ENCODE measurements around the gene HOPX.
"Not testable (repeated sequence)": the region's sequence is repeated elsewhere in the genome, so short reads cannot be mapped to it uniquely, and the experiment has no call there.

The HOPX gene

DNA sequence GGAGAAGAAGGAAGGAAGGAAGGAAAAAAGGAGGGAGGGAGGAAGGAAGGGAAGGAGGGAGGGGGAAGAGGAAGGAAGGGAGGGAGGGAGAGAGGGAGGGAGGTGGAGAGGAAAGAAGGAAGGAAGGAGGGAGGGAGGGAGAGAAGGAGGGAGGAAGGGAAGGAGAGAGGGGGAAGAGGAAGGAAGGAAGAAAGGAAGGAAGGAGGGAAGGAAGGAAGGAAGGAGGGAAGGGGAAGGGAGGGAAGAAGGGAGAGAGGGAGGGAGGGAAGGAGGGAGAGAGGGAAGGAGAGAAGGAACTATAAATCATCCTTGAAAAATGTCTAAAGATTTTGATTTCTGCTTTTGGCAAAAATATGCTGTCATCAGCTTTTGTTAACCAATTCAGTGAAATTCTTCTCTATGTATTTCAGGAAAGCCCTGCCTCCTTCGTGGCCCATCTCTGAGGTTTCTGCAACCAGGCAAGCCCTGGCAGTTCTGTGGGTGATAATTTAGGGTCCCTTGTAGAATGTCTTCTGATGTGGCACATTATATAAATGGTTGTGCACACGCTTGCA is 7.1 kb upstream of the HOPX start:
- no peak for DNase-seq (ENCODE audit: low read depth in 2 of 2)

DNA sequence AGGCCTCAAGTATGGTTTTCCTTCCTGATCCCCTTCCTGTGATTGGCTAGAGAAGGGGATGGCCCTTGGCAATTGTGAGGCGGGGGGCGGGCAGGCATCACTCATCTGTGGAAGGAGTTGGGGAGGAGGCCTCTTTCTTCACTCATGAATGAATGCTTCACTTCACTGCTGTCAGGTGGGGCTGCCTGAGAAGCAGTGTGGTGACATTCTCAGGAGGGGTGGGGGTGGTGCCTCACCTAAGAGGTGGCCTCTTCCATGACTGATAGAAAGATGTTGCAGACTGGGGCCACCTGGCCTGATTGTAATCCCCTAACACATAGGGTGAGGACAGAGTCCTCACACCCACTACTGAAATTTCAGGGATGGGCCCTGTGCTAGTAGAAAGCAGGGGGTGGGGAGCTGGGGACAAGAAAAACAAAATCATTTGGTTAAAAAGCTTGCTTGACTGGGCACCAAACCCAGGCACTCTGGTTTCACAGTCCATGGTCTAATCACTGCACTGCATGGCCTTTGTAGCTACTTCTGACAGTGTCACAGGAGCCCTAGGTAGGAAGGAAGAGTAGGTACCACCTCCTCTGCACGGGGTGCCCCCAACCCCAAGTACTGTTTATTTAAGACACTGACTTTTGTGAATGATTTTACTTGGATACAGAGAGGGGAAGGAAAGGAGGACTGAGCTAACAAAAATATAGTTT is 5.6 kb upstream of the HOPX start:
- no peak for DNase-seq (ENCODE audit: low read depth in 2 of 2)

DNA sequence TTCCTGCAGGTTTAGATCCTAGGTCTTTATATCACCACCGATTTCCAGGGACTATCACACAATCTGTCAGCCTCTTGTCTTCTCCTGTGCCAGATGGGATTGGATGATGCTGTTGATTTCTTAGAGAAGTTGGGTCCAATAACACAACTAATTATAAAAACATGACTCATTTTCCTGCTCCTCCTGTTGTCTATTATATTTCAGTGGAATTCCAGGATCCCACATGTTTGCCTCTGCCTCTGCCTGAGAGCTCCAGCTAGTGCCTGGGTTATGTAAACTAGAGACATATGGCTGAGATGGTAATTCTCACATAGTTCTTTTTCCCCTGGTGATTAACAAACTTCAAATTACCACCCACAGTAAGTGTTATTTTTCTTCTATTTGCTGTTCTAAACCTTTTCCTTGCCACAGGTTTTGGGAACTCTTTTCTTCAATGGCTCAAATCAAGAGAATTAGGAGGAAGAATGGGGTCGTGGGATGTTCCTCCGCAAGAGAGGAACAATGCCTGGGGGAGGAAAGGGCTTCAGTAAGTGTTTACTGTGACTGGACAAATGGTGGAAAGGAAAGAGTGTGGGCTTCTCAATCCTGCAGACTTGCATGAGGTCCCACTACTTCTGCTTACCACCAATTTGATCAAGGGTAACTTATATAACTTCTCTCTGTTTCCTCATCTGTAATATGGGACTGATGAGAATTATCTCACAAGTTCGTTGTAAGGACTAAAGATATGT is 3.4 kb upstream of the HOPX start:
- no peak for DNase-seq (ENCODE audit: low read depth in 2 of 2)

DNA sequence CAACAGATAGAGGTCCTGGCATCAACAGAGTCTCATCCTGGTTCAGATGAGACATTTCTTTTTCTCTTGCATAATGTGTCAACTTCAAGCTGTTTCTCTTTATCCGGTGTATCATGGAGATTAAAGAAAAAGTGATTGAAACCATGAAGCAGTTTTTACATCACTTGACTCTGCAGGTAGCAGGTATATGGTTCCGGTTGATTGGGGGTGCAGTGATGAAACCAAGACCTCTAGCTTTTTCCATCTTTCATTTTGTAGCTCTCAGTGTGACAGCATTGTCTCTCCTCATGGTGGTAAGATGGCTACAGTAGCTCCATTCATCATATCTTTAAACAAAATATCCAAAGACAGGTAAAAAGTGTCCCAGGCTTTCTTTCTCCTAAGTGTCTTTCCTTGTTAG is 2.4 kb upstream of the HOPX start:
- no peak for DNase-seq (ENCODE audit: low read depth in 2 of 2)

DNA sequence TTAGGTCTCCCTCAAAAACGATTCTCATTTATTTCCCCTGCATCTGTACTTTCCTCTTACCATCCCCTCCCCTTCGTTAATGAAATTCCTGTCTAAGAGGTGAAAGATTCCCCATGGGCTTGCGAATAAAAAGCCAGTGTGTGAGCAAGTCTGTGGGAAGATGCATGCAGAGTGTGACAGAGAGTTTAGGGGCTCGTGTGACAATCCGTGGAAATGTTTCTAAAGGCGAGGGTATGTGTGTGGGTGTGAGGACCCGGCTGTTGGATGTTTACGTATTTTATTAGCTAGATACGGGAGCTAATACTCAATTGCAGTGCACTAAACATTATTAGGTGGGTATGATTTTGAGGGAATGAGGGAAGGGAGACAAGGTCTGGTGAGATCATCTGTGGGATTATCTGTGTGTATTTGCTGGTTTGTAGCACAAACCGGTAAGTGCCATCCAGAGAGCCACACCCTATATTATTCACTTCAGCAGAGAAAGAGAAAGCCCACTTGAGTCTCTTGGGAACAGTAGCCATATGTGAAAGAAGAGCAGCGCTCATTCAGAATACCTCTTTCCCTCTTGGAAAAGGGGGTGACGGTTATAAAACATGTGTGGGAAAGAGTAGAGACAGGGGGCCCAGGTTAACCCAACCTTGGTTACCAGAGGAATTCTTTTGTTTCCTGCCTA is 893 bp upstream of the HOPX start:
- no peak for DNase-seq (ENCODE audit: low read depth in 2 of 2)

DNA sequence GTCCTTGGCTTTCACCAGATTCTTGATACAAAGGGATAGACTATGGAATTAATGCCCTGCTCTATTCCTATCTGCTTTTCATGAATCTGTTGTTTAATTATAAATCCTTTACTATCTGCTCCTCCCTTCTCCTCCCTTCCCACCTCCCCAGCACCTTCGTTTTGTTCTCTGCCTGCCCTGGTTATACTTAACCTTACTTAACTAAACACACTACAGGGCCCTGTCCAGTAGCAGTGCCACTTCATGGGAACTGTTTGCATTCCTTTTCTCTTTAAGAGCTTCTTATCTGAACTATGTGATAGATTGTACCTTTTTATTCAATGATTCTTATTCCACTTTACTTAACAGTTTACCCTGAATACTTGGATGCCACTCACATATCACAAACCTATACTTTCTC is 830 bp downstream of the HOPX start:
- DNase-seq (ENCODE audit: low read depth in 2 of 2) = no peak

DNA sequence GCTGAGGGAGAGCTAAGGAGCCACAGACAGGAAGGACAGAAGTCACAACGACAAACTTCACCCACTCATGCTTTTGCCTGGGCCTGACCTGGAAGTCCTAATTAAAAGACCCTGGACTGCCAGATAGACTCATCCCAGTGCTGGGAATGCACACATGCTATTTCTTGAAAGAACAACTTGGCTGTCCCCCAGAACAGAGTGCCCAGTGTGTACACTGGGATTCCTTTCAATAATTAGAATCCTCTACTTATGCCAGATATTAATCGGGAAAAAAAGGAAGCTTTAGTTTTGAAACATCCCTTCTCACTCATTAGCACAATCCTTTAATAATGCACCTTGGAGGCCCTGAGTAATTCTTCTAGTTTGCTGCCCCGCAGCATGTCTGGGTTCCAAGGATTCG is 3.4 kb downstream of the HOPX start:
- DNase-seq (ENCODE audit: low read depth in 2 of 2) = no peak

DNA sequence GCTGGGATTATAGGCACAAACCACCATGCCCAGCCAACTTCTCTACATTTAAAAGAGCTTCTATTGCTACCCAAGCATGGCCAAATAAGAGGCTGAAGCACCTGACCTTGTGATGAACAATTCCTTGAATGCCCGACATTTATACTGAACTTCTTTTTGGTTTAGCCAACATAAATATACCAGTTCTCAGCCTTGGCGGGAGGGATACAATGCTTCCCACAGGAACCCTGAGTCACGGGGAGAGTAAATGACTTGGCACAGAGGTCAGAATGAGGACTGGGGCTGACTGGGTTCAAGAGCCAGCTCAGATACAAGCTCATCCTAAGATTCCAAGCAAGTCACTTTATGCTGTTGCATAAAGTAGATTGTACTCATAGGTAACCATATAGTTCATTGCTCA is 6.1 kb downstream of the HOPX start:
- DNase-seq (ENCODE audit: low read depth in 2 of 2) = no peak

DNA sequence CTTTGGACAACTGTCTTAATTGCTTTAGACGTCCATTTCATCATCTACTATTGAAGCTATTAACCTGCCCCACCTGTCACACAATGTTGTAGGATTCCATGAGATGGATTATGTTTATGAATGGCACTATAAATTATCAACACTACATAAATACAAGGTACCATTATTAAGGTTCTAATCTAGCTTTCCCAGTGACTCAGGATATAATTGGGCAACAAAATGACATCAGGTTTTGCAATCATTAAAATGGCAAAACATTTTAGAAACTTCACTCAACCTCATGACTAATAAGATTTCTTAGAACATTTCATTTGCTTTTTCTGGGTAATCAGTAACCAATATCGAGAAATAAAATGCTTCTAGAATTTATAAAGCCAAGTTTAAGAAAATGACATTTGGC is 9.2 kb downstream of the HOPX start:
- DNase-seq (ENCODE audit: low read depth in 2 of 2) = no peak

DNA sequence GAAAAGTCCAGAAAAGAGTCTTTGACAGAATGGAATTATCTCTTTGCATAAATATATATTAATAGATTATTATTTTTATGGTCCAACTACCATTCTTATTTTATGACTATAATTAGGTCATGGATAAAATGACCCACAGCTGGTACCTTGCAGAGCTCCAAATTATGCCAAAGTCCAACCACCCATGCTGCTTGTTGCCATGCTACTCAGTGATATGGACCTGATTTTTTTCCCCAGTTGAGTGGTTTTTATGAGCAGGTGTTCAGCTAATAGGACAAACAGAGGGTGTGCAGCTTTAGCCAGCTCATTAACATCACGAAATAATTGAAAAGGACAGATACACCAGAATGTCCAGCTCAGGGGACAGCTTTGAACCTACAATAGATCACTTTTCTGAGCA is 9.7 kb downstream of the HOPX start:
- no peak for DNase-seq (ENCODE audit: low read depth in 2 of 2)

DNA sequence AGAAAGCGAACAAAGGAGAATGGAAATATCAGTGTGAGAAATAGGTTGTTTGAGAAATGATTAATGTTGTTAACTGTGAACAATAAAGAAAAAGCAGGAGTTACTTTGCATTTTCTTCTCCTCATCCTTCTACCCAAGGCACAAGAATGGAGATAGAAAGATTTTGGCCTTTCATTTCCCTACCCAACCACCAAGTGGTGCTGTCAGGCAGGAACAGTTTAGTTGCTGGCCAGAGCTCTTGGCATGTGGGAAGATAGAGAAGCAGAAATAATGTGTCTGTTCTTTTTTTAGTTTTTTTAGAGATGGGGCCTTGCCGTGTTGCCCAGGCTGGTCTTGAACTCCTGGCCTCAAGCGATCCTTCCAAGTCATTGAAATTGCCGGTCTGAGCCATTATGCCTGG is 12.8 kb downstream of the HOPX start:
- no peak for DNase-seq (ENCODE audit: low read depth in 2 of 2)

DNA sequence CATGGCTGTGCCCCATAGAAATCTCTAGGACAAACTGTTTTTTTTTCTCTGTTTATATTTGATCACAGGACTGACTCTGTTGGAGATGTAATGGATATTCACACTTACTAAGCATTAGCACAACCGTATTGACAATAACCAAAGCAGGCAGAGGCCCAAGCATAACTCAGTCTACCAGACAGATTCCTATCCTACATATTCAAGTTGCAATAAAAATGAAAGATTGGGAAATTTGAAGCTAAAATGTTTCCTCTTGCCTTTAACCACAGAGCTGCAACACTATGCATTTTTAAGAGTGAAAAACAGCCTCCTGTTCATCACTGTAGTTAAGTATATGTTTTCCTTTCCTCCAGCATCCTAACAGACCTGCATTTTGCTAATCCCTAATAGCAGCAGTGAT is 13.7 kb downstream of the HOPX start:
- DNase-seq (ENCODE audit: low read depth in 2 of 2) = not testable (repeated sequence)

DNA sequence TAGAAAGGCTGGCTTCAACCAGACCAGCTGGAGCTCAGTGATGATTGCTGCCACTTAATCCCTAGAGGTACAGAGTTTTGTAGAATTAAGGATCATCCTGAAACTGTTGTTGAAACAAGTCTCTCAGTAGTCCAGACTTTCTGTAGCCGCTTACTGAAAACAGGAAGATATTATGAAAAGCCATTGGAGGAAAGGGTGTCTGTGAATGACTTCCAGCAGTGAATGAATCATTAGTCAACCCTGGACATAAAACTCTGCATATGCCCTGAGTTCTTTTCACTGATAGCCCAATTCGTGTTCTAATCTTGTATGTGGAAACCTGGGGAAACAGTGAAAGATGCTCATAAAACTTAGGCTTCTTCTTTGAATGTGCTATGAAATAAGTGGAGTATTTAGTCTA is 14.8 kb downstream of the HOPX start:
- DNase-seq (ENCODE audit: low read depth in 2 of 2) = no peak

DNA sequence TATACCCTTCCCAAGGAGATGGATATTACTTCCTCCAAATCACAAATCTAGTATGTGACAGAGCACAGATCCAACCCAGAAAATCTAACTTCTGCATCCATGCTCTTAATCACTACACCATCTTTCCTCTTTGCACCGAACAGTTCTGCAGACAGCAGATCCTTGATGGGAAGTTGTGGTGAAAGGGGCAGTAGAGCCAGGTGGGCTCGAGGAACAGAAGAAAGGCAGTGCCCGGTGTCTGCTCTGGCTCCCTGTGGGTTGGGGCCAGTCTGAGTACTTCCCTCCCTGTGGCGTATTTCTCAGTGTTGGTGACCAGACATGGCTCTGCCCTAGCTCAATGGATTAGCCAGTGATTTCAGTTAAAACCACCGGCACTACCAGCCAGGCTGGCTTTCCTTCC is 15.3 kb downstream of the HOPX start:
- DNase-seq (ENCODE audit: low read depth in 2 of 2) = no peak

DNA sequence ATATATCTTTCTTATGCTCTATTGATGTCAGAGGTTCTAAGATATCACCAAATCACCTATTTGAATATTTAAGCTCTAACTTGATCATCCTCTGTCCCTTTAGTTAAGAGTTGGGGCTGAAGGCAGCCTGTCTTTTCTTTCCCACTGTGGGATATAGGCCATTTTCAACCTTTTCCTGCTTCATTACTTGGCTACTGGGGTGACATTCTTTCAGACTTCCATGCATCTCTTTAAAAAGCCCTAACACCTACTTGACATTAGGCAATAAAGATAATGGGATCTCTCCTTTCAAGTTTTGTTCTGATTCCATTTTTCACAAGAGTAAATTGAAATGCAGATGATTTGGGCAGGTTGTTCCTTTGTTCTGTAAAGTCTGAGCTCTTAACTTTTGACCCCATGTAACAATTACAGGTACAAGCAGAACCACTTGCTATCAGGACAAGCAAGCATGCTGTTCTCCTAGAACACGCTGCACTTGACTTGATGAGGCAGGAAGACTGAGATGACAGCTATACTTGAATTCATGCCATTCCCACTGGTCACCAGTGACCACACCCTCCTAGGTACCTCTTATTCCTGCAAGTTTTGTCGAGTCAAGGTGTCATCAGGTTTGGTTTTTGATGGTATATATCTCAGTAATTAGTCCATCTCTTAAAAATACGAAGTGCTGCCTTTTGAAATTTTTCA is 18.2 kb downstream of the HOPX start:
- DNase-seq (ENCODE audit: low read depth in 2 of 2) = no peak

DNA sequence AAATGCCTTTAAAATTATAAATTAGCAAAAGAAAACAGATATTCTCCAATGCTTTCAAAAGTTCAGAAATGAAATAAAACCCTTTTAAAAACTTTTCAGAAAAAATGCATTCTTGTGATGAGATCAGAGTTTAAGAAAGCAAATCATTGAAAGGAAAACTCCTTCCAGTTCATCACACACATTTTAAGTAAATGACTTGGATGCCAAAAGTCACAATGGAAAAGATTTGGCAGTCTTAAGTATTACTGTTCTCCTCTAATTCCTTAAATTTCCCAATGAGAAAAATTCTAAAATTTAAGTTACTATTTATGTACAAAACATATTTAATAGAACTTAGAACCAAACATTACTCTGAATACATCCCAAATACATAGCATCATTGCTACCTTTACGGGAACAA is 21.1 kb downstream of the HOPX start:
- DNase-seq (ENCODE audit: low read depth in 2 of 2) = no peak

DNA sequence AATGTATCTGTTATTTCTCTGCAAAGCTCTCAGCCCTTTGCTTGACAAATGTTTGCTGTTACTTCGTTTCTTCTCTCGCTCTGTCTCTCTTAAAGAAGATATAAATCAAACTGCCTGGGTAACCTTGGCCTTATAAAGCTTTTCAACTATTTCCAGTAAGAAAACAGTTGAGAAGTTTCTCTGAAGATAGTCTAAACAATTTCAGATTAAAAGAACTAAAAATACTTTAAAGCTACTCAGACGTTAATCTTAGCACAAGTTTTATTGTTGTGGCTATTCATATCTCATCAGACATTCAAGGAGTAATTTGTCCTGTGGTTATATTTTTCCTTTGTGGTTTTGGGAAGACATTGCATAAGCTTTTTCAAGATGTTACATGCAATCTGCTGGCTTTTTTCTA is 22.6 kb downstream of the HOPX start:
- no peak for DNase-seq (ENCODE audit: low read depth in 2 of 2)

DNA sequence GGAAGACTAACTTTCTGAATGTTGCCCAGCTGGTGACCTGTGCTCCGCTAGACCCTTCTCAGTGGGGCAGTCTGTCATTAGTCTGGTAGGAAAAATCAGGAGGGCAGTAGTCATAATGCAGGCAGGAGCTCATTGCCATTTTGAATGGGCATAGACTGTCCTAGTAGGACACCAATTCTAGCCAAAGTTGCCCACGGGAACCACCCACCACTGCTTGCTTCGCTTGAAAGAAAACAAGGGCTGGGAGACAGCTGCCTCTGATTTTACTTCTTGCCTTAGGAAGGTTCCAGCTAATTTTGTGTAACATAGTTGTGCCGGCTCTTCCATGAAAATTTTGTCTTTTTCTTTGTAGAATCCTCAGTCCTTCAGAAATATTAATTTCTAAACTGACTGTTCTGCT is 23.3 kb downstream of the HOPX start:
- no peak for DNase-seq (ENCODE audit: low read depth in 2 of 2)

DNA sequence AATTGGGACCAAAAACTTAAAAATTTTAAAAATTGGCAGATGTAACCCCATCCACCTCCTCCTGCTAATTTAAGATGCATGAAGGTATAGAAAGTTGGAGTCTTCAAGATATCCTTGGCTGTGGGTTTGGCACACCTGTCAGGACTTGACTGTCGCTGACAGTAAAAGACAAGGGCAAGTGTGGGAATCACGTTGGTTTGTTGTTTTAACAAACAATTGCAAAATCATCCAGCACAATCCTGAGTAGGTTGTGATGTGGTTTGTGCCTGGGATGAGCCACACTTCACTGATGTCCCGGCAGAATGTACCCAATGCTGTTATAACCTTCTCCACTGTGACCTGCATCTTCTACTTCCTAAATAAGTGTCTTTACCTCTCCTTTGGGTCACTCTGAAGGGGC is 24.0 kb downstream of the HOPX start:
- no peak for DNase-seq (ENCODE audit: low read depth in 2 of 2)

DNA sequence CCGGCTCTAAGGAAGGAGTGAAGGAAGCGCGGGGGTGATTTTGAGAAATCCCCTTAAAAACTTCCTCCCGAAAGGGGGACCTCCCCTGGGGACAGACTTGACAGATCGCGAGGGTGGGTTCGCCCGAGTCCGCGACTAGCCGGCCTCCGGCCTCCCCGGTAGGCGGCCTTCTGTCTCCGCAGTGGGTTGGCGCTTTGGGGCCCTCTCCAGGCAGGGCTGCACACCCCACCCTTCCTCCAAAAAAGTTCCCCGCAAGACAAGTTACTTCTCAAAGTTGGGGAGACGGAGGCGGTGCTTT is 24.8 kb downstream of the HOPX start:
- peak in 1 of 2 donors; percentile 56 for DNase-seq (ENCODE audit: low read depth in 2 of 2)

DNA sequence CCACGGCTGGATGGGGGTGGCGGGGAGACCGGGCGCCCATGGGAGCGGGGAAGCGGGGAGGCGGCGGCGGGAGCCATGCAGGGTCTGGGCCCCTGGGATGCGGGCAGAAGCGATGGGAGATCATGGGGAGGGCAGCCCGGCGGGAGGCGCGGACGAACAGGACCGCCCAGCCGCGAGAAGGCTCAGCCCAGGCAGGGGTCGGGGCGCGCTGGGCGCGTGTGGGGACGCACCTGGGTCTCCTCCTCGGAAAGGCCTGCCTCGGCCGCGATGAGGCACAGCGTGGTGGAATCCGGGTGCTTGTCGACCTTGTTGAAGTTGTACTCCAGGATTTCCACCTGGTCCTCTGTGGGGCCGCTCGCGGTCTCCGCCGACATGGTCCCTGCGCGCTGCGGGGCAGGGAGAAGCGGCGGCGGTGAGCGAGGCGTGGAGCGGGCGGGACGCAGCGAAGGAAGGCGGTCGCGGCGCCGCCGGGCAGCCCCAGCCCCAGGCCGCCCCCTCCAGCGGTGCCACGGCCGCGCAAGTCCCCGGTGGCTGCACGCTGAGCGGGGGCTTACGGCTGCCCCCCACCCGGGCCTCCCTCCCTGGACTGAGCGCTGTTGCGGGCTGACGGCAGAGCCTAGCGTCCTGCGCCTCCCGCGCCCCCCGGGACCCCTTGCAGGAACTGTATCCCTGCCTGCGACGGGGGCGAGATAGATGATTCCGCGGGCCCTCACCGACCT is 25.3 kb downstream of the HOPX start:
- no peak for DNase-seq (ENCODE audit: low read depth in 2 of 2)

DNA sequence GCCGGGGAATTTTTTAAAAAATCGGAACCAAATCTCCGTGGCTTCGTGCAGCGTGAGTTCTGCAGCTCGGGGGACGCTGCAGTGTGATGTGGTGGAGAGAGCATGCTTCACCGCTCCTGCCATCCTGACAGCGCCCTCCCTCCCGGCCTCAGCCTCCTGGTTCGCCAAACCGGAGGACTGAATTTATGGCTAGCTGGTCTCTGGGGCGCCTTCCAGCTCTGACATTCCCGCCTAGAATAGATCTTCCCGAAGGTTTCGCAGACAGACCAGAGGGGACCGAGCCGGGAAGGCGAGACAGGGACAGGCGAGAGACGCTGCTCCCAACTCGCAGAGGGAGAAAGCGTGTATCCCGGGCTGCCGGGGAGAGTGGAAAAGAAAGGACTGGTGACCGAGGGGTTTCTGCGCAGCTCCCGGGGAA is 25.9 kb downstream of the HOPX start:
- no peak for DNase-seq (ENCODE audit: low read depth in 2 of 2)
